Upper lobe of left lung (tissue), 4 donors: ENCODE measurements around the gene RPL37A.

ENCODE experiments used
- EP300 ChIP-seq, 4 donors: sonication (generic); formaldehyde crosslinking; IDR thresholded peaks; one replicate each; pipeline ENCODE4 v1.5.1; 2017; ENCODE audit warnings: antibody characterized with exemption in 4 of 4, control low read depth in 2 of 4
- POLR2A ChIP-seq, 4 donors: fragments of 450-650 bp; IDR thresholded peaks; one replicate each; pipeline ENCODE4 v1.5.1; 2016 to 2017; ENCODE audit warnings: antibody characterized with exemption in 4 of 4, mild to moderate bottlenecking in 2 of 4
- POLR2AphosphoS5 ChIP-seq, 2 donors: sonication (generic); formaldehyde crosslinking; IDR thresholded peaks; one replicate each; pipeline ENCODE4 v1.5.1; 2017; ENCODE audit warnings: antibody characterized with exemption in 2 of 2
- TF ChIP-seq, protein P1 (sequence below), 6 experiments: fragments of 450-650 bp in 4 of 6; fragments of 200-600 bp in 2 of 6; sonication (generic) in 2 of 6; IDR thresholded peaks; one replicate each; pipeline ENCODE4 v1.5.1; 2016 to 2019; ENCODE audit warnings: antibody characterized with exemption in 6 of 6

DNA sequence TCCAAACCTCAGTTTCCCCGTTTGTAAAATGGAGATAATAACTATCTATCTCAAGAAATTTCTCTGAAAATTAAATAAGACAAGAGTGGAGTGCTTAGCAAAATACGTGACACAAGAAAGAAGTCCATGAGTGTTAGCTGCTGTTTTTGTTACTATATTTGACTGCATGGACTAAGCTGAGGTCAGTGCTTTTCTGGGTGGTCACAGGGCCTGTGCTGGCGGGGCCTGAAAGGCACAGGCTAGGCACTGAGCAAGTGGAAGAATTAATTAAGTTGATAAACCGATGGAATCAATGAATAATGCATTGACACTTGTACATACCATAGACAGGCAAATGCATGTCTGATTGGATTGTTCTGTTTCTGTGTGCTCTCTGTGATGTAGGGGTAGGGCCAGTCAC is 27.3 kb downstream of the RPL37A start:
- TF ChIP-seq POLR2AphosphoS5 (IDR thresholded peaks at IDR 0.05) (no peak), EP300 (IDR thresholded peaks at IDR 0.05) (no peak), POLR2A (IDR thresholded peaks at IDR 0.05) (no peak)
- TF ChIP-seq, protein P1, sequence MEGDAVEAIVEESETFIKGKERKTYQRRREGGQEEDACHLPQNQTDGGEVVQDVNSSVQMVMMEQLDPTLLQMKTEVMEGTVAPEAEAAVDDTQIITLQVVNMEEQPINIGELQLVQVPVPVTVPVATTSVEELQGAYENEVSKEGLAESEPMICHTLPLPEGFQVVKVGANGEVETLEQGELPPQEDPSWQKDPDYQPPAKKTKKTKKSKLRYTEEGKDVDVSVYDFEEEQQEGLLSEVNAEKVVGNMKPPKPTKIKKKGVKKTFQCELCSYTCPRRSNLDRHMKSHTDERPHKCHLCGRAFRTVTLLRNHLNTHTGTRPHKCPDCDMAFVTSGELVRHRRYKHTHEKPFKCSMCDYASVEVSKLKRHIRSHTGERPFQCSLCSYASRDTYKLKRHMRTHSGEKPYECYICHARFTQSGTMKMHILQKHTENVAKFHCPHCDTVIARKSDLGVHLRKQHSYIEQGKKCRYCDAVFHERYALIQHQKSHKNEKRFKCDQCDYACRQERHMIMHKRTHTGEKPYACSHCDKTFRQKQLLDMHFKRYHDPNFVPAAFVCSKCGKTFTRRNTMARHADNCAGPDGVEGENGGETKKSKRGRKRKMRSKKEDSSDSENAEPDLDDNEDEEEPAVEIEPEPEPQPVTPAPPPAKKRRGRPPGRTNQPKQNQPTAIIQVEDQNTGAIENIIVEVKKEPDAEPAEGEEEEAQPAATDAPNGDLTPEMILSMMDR (IDR thresholded peaks at IDR 0.05) = no peak
